Fibroblast of pulmonary artery (primary cell): ENCODE data around the gene HEBP2.
"Not testable (repeated sequence)": the region's sequence is repeated elsewhere in the genome, so short reads cannot be mapped to it uniquely, and the experiment has no call there.

Experiments used
- DNase-seq: peaks from one replicate; pipeline ENCODE4 v3.0.0-alpha.2; 2010; ENCODE audit warnings: low read depth
- H3K4me3 ChIP-seq: replicated peaks from 2 replicates; pipeline ENCODE4 v1.5.1; 2011; ENCODE audit warnings: low read depth, mild to moderate bottlenecking, control low read depth, low read length, moderate library complexity
- CTCF ChIP-seq: IDR thresholded peaks from 2 replicates; pipeline ENCODE4 v1.5.1; 2011; ENCODE audit warnings: mild to moderate bottlenecking, control low read depth, low read length, inconsistent platforms; ENCODE audit errors: missing control alignments

Gene HEBP2

GRCh38 chr6:138403801-138404665 is at the start of gene HEBP2:
Gene HEBP2, plus strand, starts transcription at chr6:138404223. Its CDS starts 273 bp downstream, at chr6:138404496.
- DNase-seq, result peak; percentile 82
- TF ChIP-seq CTCF, result no peak
- H3K4me3 ChIP-seq, result peak within 1 kb of the TSS; percentile 88

- H3K4me3 ChIP-seq, result no peak overlapping the region
- DNase-seq, result no peak
- no peak for TF ChIP-seq CTCF
Observed at GRCh38 chr6:138357928-138358327, 46.1 kb upstream of the HEBP2 start.

GRCh38 chr6:138368684-138369083 is 35.3 kb upstream of the HEBP2 start:
- not testable (repeated sequence) for DNase-seq

GRCh38 chr6:138370631-138371451 is 33.2 kb upstream of the HEBP2 start:
- TF ChIP-seq CTCF, result no peak
- no peak for DNase-seq
- H3K4me3 ChIP-seq, result no peak overlapping the region

More at GRCh38 chr6:138368684-138369083, 35.3 kb upstream of the HEBP2 start:
- H3K4me3 ChIP-seq, result not testable (repeated sequence)

- no peak overlapping the region for H3K4me3 ChIP-seq
- TF ChIP-seq CTCF, result no peak
Observed at GRCh38 chr6:138371452-138371711, 32.6 kb upstream of the HEBP2 start.

GRCh38 chr6:138371720-138372119 is 32.3 kb upstream of the HEBP2 start:
- no peak overlapping the region for H3K4me3 ChIP-seq
- peak; percentile 23 for DNase-seq
- TF ChIP-seq CTCF, result no peak

More at GRCh38 chr6:138371452-138371711, 32.6 kb upstream of the HEBP2 start:
- DNase-seq, result no peak

- TF ChIP-seq CTCF, result peak; percentile 23
- H3K4me3 ChIP-seq, result no peak overlapping the region
- DNase-seq, result peak; percentile 65
Observed at GRCh38 chr6:138372711-138373463, 31.1 kb upstream of the HEBP2 start.
